GM13977 (cell line): Measurements from ENCODE around the gene SLC22A23.

Experiments
- DNase-seq: peaks from one replicate; pipeline ENCODE4 v3.0.0; 2012; ENCODE audit warnings: low spot score
- CTCF ChIP-seq: IDR thresholded peaks from 2 replicates; pipeline ENCODE4 v1.5.1; 2012; ENCODE audit warnings: mild to moderate bottlenecking, control low read depth; ENCODE audit not compliant: insufficient read depth; ENCODE audit errors: extremely low read depth, missing control alignments
- in situ Hi-C: fragments of 300-500 bp; cut with MboI; formaldehyde crosslinking; loops from one replicate; pipeline ENCODE4 v1.12.0; 2022; ENCODE audit warnings: low sequenced_read_pairs, low pct_unique_long_range_greater_than_20kb, mixed read lengths, inconsistent platforms; ENCODE audit not compliant: unreplicated experiment

Gene SLC22A23

GRCh38 chr6:3358413-3359100, 98.3 kb downstream of the SLC22A23 start:
- TF ChIP-seq CTCF = no peak
- in situ Hi-C loops = no loop called here
- no peak for DNase-seq

- DNase-seq = no peak
- in situ Hi-C loops = no loop called here
- no peak for TF ChIP-seq CTCF
These were observed 99.2 kb downstream of the SLC22A23 start for GRCh38 chr6:3357678-3358077.

GRCh38 chr6:3356824-3357420, 99.9 kb downstream of the SLC22A23 start:
- DNase-seq = no peak
- in situ Hi-C loops = no loop called here

GRCh38 chr6:3356056-3356823, 100.6 kb downstream of the SLC22A23 start:
- in situ Hi-C loops = no loop called here
- no peak for TF ChIP-seq CTCF
- peak; percentile 86 for DNase-seq

More at GRCh38 chr6:3356824-3357420, 99.9 kb downstream of the SLC22A23 start:
- no peak for TF ChIP-seq CTCF

GRCh38 chr6:3355358-3356055, 101.3 kb downstream of the SLC22A23 start:
- no peak for DNase-seq
- TF ChIP-seq CTCF = no peak
- in situ Hi-C loops = no loop called here

GRCh38 chr6:3355011-3355357, 101.9 kb downstream of the SLC22A23 start:
- DNase-seq = no peak
- no peak for TF ChIP-seq CTCF
- in situ Hi-C loops = no loop called here
